A673 (cell line): Measurements from ENCODE around the gene SPRYD7. TPM values are rescaled to one million over a fixed set of nuclear protein-coding genes. Genes with fewer than 3 reads are reported as not detected.

Experiments used
- BruUV-seq: library from RNA; stranded (reverse); fragments of 400-500 nt; replicated peaks from 2 replicates; lab custom pipeline; 2021; lab: Mats Ljungman, UMichigan
- CTCF ChIA-PET: fragments of 300-600 bp; sonication (Branson Sonifier 250); formaldehyde crosslinking; loops from one replicate; lab custom pipeline; 2022; ENCODE audit warnings: antibody characterized with exemption; lab: Charles Lee
- POLR2A ChIA-PET: fragments of 300-600 bp; sonication (Branson Sonifier 250); formaldehyde crosslinking; loops from one replicate; lab custom pipeline; 2022; ENCODE audit warnings: antibody characterized with exemption; ENCODE audit not compliant: low non-redundant PET; lab: Charles Lee
- DNase-seq: peaks from one replicate; pipeline ENCODE4 v3.0.0-alpha.2; 2015; ENCODE audit warnings: low spot score
- H3K27ac ChIP-seq: fragments of 200-600 bp; sonication (generic); 2 replicates; pipeline ENCODE4 v1.5.1; 2016; ENCODE audit warnings: mixed run types, low read depth, mild to moderate bottlenecking, mixed read lengths, antibody characterized with exemption, low read length; ENCODE audit not compliant: poor library complexity, severe bottlenecking
- H3K27me3 ChIP-seq: fragments of 200-600 bp; sonication (generic); replicated peaks from 2 replicates; pipeline ENCODE4 v1.6.1; 2017; ENCODE audit warnings: mixed run types, low read depth, mild to moderate bottlenecking, mixed read lengths, antibody characterized with exemption, low read length; ENCODE audit not compliant: insufficient read depth, poor library complexity
- H3K36me3 ChIP-seq: fragments of 200-600 bp; sonication (generic); 2 replicates; pipeline ENCODE4 v1.6.1; 2016; ENCODE audit warnings: mixed run types, mild to moderate bottlenecking, mixed read lengths, antibody characterized with exemption, low read length; ENCODE audit not compliant: insufficient read depth, poor library complexity, severe bottlenecking
- H3K4me1 ChIP-seq: fragments of 200-600 bp; sonication (generic); 2 replicates; pipeline ENCODE4 v1.6.1; 2017; ENCODE audit warnings: mixed run types, mild to moderate bottlenecking, mixed read lengths, antibody characterized with exemption, low read length; ENCODE audit not compliant: insufficient read depth, poor library complexity, severe bottlenecking
- H3K4me3 ChIP-seq: fragments of 200-600 bp; sonication (generic); 2 replicates; pipeline ENCODE4 v1.5.1; 2016; ENCODE audit warnings: low read depth, mixed run types, mild to moderate bottlenecking, mixed read lengths, low read length; ENCODE audit not compliant: poor library complexity, severe bottlenecking
- H3K9me3 ChIP-seq: fragments of 200-600 bp; sonication (generic); 2 replicates; pipeline ENCODE4 v1.6.1; 2016; ENCODE audit warnings: mixed run types, low read depth, mild to moderate bottlenecking, mixed read lengths, antibody characterized with exemption, low read length; ENCODE audit not compliant: poor library complexity, severe bottlenecking
- EZH2 ChIP-seq: fragments of 200-600 bp; sonication (generic); IDR thresholded peaks from 2 replicates; pipeline ENCODE4 v1.6.1; 2017; ENCODE audit warnings: borderline replicate concordance, low read depth, mild to moderate bottlenecking, mixed read lengths, antibody characterized with exemption, low read length; ENCODE audit not compliant: poor library complexity, severe bottlenecking
- intact Hi-C: fragments of 100-400 bp; cut with micrococcal nuclease; formaldehyde crosslinking; loops from one replicate; pipeline ENCODE4 v1.10.0; 2022; ENCODE audit not compliant: unreplicated experiment
- total RNA-seq: library from RNA; stranded (reverse); gene quantifications from 2 replicates; pipeline ENCODE4 v1.2.3, GENCODE V29; 2021
- TF ChIP-seq, protein P1 (sequence below): fragments of 300-800, 200-600 bp; sonication (generic); conservative IDR thresholded peaks from 2 replicates; pipeline ENCODE4 v1.5.1; 2017; ENCODE audit warnings: low read depth, mild to moderate bottlenecking, antibody characterized with exemption, low read length, moderate library complexity, mixed read lengths

The SPRYD7 gene
- total RNA-seq, 1 experiment from 2014 or later, result 2.9 TPM

GRCh38 chr13:49932066-49932465 is 4.1 kb downstream of the SPRYD7 start:
- POLR2A ChIA-PET, result no interaction called here
- Histone ChIP-seq H3K4me1 (peaks cover 3% of the 10 kb centered on the region), H3K4me3 (no peak overlapping the region), H3K36me3 (no peaks in the 10 kb centered on the region), H3K9me3 (no peaks in the 10 kb centered on the region), H3K27me3 (peaks cover 7% of the 10 kb centered on the region), H3K27ac (no peak overlapping the region)
- DNase-seq, result no peak
- BruUV-seq, result no TSS peak
- intact Hi-C loops, result no loop called here
- CTCF ChIA-PET, result no interaction called here
- TF ChIP-seq, protein P1, sequence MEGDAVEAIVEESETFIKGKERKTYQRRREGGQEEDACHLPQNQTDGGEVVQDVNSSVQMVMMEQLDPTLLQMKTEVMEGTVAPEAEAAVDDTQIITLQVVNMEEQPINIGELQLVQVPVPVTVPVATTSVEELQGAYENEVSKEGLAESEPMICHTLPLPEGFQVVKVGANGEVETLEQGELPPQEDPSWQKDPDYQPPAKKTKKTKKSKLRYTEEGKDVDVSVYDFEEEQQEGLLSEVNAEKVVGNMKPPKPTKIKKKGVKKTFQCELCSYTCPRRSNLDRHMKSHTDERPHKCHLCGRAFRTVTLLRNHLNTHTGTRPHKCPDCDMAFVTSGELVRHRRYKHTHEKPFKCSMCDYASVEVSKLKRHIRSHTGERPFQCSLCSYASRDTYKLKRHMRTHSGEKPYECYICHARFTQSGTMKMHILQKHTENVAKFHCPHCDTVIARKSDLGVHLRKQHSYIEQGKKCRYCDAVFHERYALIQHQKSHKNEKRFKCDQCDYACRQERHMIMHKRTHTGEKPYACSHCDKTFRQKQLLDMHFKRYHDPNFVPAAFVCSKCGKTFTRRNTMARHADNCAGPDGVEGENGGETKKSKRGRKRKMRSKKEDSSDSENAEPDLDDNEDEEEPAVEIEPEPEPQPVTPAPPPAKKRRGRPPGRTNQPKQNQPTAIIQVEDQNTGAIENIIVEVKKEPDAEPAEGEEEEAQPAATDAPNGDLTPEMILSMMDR, result no peak
- TF ChIP-seq EZH2, result no peak

GRCh38 chr13:49927755-49928154 is 8.4 kb downstream of the SPRYD7 start:
- ChIA-PET CTCF (no interaction called here), POLR2A (no interaction called here)
- H3K4me1 ChIP-seq, result no peaks in the 10 kb centered on the region
- no peak overlapping the region for H3K4me3 ChIP-seq
- no peaks in the 10 kb centered on the region for H3K36me3 ChIP-seq
- intact Hi-C loops, result no loop called here
- BruUV-seq, result no TSS peak
- H3K27me3 ChIP-seq, result no peaks in the 10 kb centered on the region
- no peak overlapping the region for H3K27ac ChIP-seq
- TF ChIP-seq, protein P1, result no peak
- TF ChIP-seq EZH2, result no peak
- no peak for DNase-seq
- H3K9me3 ChIP-seq, result no peaks in the 10 kb centered on the region

- no peaks in the 10 kb centered on the region for H3K27me3 ChIP-seq
- no peak overlapping the region for H3K4me3 ChIP-seq
- no peak overlapping the region for H3K27ac ChIP-seq
- no peaks in the 10 kb centered on the region for H3K36me3 ChIP-seq
- no peak for DNase-seq
- BruUV-seq, result no TSS peak
- no peaks in the 10 kb centered on the region for H3K9me3 ChIP-seq
- TF ChIP-seq, protein P1, result no peak
- TF ChIP-seq EZH2, result no peak
- H3K4me1 ChIP-seq, result no peaks in the 10 kb centered on the region
- intact Hi-C loops, result no loop called here
- POLR2A ChIA-PET, result no interaction called here
- CTCF ChIA-PET, result no interaction called here
These were observed 10.2 kb downstream of the SPRYD7 start for GRCh38 chr13:49925881-49926418.
